Measurements from ENCODE around the gene ARHGAP8.
"Not testable (repeated sequence)": the region's sequence is repeated elsewhere in the genome, so short reads cannot be mapped to it uniquely, and the experiment has no call there.

- TF ChIP-seq CTCF (conservative IDR thresholded peaks at IDR 0.05; ENCODE audit: low read length); EZH2phosphoT487 (IDR thresholded peaks at IDR 0.05; ENCODE audit: borderline replicate concordance): not testable (repeated sequence)
Observed at GRCh38 chr22:44858819-44859218, 106.4 kb downstream of the ARHGAP8 start.

Measured in Loucy (cell line).